Fibroblast of mammary gland (primary cell): ENCODE data around the gene IRX4.

Source experiments
- DNase-seq: peaks from one replicate; pipeline ENCODE4 v3.0.0-alpha.2; 2010; ENCODE audit warnings: low read depth
- H3K4me3 ChIP-seq: 2 replicates; pipeline ENCODE4 v1.5.1; 2011; ENCODE audit warnings: low read depth, mild to moderate bottlenecking, low read length, moderate library complexity; ENCODE audit not compliant: control insufficient read depth
- TF ChIP-seq, protein P1 (sequence below): conservative IDR thresholded peaks from 2 replicates; pipeline ENCODE4 v1.5.1; 2011; ENCODE audit warnings: low read depth, low read length, inconsistent platforms; ENCODE audit not compliant: control insufficient read depth, insufficient read depth

IRX4 gene

DNA sequence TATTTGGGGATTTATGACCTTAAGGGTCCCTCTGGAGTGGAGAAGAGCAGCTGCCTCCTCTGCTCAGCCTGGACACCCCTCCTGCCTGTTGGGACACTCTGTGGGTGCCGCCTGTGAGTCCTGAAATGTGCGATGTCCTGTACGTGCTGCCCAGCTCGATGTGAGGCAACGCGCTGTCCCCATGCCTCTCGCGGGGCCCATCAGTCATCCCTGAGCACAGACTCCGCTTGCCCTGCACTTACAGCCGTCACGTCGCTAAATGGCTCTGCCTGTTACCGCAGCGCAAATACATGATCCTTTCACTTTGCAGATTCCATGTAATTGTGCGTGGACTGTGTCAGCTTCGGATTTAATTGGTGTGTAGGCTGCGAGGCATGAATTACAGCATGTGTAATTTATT lies 27.1 kb downstream of the IRX4 start:
- DNase-seq: no peak
- TF ChIP-seq, protein P1, sequence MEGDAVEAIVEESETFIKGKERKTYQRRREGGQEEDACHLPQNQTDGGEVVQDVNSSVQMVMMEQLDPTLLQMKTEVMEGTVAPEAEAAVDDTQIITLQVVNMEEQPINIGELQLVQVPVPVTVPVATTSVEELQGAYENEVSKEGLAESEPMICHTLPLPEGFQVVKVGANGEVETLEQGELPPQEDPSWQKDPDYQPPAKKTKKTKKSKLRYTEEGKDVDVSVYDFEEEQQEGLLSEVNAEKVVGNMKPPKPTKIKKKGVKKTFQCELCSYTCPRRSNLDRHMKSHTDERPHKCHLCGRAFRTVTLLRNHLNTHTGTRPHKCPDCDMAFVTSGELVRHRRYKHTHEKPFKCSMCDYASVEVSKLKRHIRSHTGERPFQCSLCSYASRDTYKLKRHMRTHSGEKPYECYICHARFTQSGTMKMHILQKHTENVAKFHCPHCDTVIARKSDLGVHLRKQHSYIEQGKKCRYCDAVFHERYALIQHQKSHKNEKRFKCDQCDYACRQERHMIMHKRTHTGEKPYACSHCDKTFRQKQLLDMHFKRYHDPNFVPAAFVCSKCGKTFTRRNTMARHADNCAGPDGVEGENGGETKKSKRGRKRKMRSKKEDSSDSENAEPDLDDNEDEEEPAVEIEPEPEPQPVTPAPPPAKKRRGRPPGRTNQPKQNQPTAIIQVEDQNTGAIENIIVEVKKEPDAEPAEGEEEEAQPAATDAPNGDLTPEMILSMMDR: no peak
- H3K4me3 ChIP-seq: no peak overlapping the region

DNA sequence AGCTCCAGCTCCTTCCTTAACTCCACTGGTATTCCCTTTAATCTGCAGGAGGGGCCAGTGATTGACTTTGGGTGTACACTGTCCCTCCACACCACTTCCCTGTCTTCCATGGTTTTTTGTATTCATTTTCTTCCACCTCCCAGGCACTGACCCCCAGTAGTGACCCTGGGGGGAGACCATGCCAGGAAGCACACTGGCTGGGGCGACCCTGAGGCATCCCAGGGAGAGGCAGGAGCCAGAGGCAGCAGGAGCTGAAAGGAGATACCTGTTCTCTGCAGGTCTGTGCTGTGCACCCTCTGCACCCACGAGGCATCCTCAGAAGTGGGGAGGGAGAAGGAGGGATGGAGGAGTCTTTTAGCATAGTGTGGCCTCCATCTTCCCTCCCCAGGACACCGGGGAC lies 27.6 kb downstream of the IRX4 start:
- H3K4me3 ChIP-seq: no peak overlapping the region
- TF ChIP-seq, protein P1: no peak
- no peak for DNase-seq

DNA sequence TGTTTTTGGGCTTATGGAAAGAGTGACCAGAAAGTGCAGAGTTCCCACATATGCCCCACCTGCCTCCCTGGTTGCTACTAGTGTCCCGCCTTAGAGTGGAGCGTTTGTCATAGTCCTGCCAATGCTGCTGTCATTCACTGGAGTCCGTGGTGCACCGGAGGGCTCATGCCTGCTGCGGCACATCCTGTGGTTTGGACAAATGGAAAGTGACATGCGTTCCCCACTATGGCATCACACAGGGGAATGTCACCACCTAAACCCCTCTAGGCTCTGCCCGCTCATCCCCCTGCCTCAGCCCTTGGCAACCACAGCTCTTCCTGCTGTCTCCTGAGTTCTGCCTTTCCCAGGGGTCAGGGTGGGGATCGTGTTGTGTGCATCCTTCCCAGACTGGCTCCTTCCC lies 29.2 kb downstream of the IRX4 start:
- no peak for DNase-seq
- H3K4me3 ChIP-seq: no peak overlapping the region
- TF ChIP-seq, protein P1: no peak

DNA sequence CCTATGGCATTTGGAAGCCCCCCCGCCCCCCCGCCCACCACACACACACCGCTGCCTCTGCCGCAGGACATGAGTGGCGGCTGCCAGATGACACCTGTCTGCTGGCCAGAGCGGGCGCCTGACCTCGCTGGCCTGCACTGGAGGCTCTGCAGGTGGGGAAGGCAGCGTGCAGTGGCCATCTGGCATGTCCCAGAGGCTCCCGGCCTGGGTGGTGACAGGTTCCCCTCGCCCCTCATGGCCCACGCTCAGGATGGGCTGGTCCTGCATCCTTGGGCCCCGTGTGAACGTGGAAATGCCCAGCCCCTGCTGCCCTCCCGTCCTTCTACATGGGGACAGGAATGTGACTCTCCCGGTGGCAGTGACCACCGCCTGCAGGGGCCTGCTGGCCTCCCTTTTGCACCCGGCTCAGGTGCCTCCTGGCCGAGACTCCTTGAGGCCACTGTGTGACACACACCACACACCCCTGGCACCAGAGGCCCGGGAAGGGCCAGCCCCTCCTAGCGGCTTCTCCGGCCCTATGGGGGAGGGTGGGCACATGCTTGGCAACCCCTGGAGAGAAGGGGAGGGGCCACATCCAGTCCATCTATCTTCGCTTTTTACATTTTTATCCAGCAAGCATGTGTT lies 30.3 kb downstream of the IRX4 start:
- TF ChIP-seq, protein P1: no peak
- no peak overlapping the region for H3K4me3 ChIP-seq
- DNase-seq: no peak

DNA sequence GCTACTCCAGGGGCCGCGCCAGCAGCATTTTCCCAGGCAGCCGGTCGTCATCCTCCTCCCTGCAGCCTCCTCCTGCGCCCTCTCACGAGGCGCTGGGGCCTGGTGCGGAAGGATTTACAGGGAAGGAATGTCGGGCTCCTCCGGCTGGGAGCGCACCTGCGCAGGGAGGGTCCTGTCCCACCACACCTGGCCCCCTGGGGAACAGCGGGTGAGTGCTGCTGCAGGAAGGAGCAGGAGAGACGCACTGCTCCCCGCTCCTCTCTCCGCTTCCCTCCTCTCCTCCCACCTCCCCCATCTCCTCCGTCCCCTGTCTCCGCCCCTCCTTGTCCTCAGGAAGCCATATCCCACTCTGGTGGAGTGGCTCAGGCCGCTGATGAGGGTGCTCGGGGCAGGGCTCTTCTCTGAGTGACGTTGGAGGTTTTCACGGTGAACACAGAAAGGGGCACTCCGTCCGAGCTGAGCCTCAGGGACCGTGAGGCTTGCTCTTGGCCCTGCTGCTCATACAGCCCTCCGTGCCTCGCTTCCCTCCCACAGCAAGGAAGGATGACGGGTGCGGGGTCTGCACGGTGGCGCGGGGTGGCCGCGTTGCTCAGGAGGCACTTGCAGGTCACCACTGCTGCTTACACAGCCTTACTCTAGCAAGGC lies 31.3 kb downstream of the IRX4 start:
- TF ChIP-seq, protein P1: no peak
- no peak overlapping the region for H3K4me3 ChIP-seq
- DNase-seq: no peak

DNA sequence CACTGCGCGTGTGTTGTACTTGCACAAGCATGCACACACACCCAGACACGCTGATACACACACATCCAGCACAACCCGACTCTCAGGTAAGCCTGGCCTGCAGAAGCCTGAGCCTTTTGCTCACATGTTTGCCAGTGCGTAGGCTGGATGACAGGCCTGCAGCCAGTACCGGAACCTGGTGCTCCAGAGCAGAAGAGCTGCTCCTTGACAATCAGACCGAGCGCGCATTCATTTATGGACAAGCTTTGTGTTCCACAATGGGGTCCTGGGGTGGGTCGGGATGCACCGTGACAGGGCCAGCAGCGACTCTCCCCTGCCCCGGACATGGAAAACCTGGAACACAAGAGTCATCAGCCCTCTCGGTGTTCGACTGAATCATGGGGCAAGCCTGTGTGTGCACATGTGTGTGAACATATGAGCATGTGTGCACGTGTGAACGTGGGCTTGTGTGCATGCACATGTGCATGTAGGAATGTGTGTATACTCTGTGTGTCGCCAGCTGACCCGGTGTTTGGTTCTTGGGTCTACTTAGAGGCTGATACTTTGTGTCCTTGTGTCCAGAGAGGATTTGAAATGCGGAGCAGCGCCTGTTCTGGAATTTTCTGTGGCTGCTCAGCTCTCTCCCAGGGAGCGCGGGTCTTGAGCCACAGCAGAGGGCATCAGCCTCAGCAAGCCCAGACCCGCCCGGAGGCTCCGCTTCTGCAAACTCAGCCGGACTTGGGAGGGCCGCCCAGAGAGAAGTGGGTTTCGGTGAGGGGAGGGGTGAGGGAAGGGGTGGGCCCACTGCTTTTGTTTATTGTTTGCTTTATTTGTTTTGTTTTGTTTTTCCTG lies 32.2 kb downstream of the IRX4 start:
- H3K4me3 ChIP-seq: no peak overlapping the region
- TF ChIP-seq, protein P1: no peak
- no peak for DNase-seq
